Endothelial cell of umbilical vein (primary cell): ENCODE measurements around the gene CHERP. TPM values are rescaled to one million over a fixed set of nuclear protein-coding genes. Genes with fewer than 3 reads are reported as not detected.

Experiments used
- BruUV-seq: library from RNA; stranded (reverse); fragments of 400-500 nt; replicated peaks from 2 replicates; lab custom pipeline; 2021; lab: Mats Ljungman, UMichigan
- CTCF ChIA-PET: fragments of 300-600, 350-600 bp; sonication (Branson Sonifier 250); formaldehyde crosslinking; loops from one replicate; lab custom pipeline; 2021; ENCODE audit warnings: antibody characterized with exemption, inconsistent platforms; lab: Charles Lee
- POLR2A ChIA-PET: fragments of 300-600, 350-600 bp; sonication (Branson Sonifier 250); formaldehyde crosslinking; loops from one replicate; lab custom pipeline; 2021; ENCODE audit warnings: antibody characterized with exemption, inconsistent platforms; lab: Charles Lee
- DNase-seq: peaks from one replicate; pipeline ENCODE4 v3.0.0-alpha.2; 2011; ENCODE audit warnings: low read depth, low spot score
- FAIRE-seq: peaks from 2 replicates; lab custom pipeline; 2011; peaks lifted over from hg19 to GRCh38; lab: Jason Lieb, UNC
- H2AFZ ChIP-seq: 2 replicates; pipeline ENCODE4 v1.6.0; 2012; ENCODE audit warnings: low read depth, low read length, control low read depth, inconsistent platforms
- H3K27ac ChIP-seq: 2 replicates; pipeline ENCODE4 v1.5.1; 2011; ENCODE audit warnings: low read depth, mild to moderate bottlenecking, control low read depth, low read length, moderate library complexity; ENCODE audit not compliant: insufficient read depth
- H3K27me3 ChIP-seq, 2 experiments: 2 replicates each; pipeline versions ENCODE4 v1.6.0 to v1.6.1; 2011; ENCODE audit warnings: low read length in 2 of 2, mixed read lengths in 1 of 2; ENCODE audit not compliant: control insufficient read depth in 2 of 2, insufficient read depth in 2 of 2
- H3K36me3 ChIP-seq, 2 experiments: 2 replicates in 1 of 2; 3 replicates in 1 of 2; pipeline ENCODE4 v1.5.1; 2011; ENCODE audit warnings: low read length in 2 of 2, mild to moderate bottlenecking in 1 of 2, moderate library complexity in 1 of 2; ENCODE audit not compliant: control insufficient read depth in 2 of 2, insufficient read depth in 2 of 2; ENCODE audit errors: extremely low read depth in 1 of 2
- H3K4me1 ChIP-seq: 3 replicates; pipeline ENCODE4 v1.5.1; 2011; ENCODE audit warnings: mild to moderate bottlenecking, low read length; ENCODE audit not compliant: control insufficient read depth, insufficient read depth; ENCODE audit errors: extremely low read depth
- H3K4me2 ChIP-seq: 2 replicates; pipeline ENCODE4 v1.6.1; 2011; ENCODE audit warnings: low read length, control low read depth, mixed read lengths; ENCODE audit not compliant: insufficient read depth
- H3K4me3 ChIP-seq, 3 experiments: fragments of 200-600 bp in 1 of 3; sonication (generic), shearing (Covaris generic) in 1 of 3; replicated peaks in 1 of 3; 2 replicates each; pipeline ENCODE4 v1.5.1; 2011 to 2016; ENCODE audit warnings: control low read depth in 3 of 3, low read length in 3 of 3, mild to moderate bottlenecking in 2 of 3, inconsistent platforms in 1 of 3, low read depth in 1 of 3, moderate library complexity in 1 of 3; ENCODE audit not compliant: insufficient read depth in 1 of 3
- H3K79me2 ChIP-seq: 2 replicates; pipeline ENCODE4 v1.6.0; 2012; ENCODE audit warnings: low read length, inconsistent platforms; ENCODE audit not compliant: control insufficient read depth, insufficient read depth
- H3K9ac ChIP-seq: replicated peaks from 2 replicates; pipeline ENCODE3; 2011; ENCODE audit warnings: low read length, control low read depth; ENCODE audit not compliant: insufficient read depth; ENCODE audit errors: extremely low read depth
- H3K9me1 ChIP-seq: replicated peaks from 3 replicates; pipeline ENCODE4 v1.6.0; 2011; ENCODE audit warnings: mild to moderate bottlenecking, low read length; ENCODE audit not compliant: control insufficient read depth, insufficient read depth; ENCODE audit errors: extremely low read depth
- H3K9me3 ChIP-seq: replicated peaks from 2 replicates; pipeline ENCODE4 v1.5.1; 2012; ENCODE audit warnings: low read length, inconsistent platforms; ENCODE audit not compliant: control insufficient read depth, insufficient read depth
- H4K20me1 ChIP-seq: replicated peaks from 2 replicates; pipeline ENCODE3; 2011; ENCODE audit warnings: mild to moderate bottlenecking, low read length; ENCODE audit not compliant: control insufficient read depth, insufficient read depth; ENCODE audit errors: extremely low read depth
- CTCF ChIP-seq, 2 donors: IDR thresholded peaks; 1 replicate in 1 of 2; 2 replicates in 1 of 2; pipeline ENCODE4 v1.5.1; 2011; ENCODE audit warnings: low read length in 2 of 2, mild to moderate bottlenecking in 2 of 2, moderate library complexity in 2 of 2, control low read depth in 1 of 2, inconsistent platforms in 1 of 2, low read depth in 1 of 2; ENCODE audit not compliant: insufficient read depth in 1 of 2; ENCODE audit errors: extremely low read depth in 1 of 2
- EZH2 ChIP-seq: IDR thresholded peaks from 2 replicates; pipeline ENCODE4 v1.6.1; 2012; ENCODE audit warnings: borderline replicate concordance, low read depth, mild to moderate bottlenecking, moderate library complexity, low read length, inconsistent platforms; ENCODE audit not compliant: severe bottlenecking
- FOS ChIP-seq: IDR thresholded peaks from 2 replicates; pipeline ENCODE4 v1.6.1; 2011; ENCODE audit warnings: mild to moderate bottlenecking, low read length, moderate library complexity, borderline replicate concordance; ENCODE audit not compliant: insufficient read depth
- GATA2 ChIP-seq: IDR thresholded peaks from 2 replicates; pipeline ENCODE4 v1.7.0; 2011; ENCODE audit warnings: low read depth, mild to moderate bottlenecking, moderate library complexity, mixed read lengths, low read length; ENCODE audit not compliant: insufficient read length, insufficient read depth
- JUN ChIP-seq: IDR thresholded peaks from 2 replicates; pipeline ENCODE4 v1.6.1; 2011; ENCODE audit warnings: borderline replicate concordance, low read depth; ENCODE audit not compliant: insufficient read length, insufficient read depth
- POLR2A ChIP-seq: IDR thresholded peaks from 2 replicates; pipeline ENCODE4 v1.6.1; 2012; ENCODE audit warnings: low read depth, mild to moderate bottlenecking, control low read depth, low read length
- POLR2AphosphoS5 ChIP-seq: IDR thresholded peaks from 2 replicates; pipeline ENCODE4 v1.6.1; 2012; ENCODE audit warnings: low read depth, mild to moderate bottlenecking, control low read depth, low read length, moderate library complexity; ENCODE audit not compliant: insufficient read depth
- dilution Hi-C: fragments of 300-500 bp; cut with MboI; formaldehyde crosslinking; loops from one replicate; pipeline ENCODE4 v1.15.0; 2019; ENCODE audit warnings: low sequenced_read_pairs; ENCODE audit not compliant: extremely low pct_ligation_motif_present
- intact Hi-C: fragments of 100-400 bp; cut with micrococcal nuclease; formaldehyde crosslinking; loops from one replicate; pipeline ENCODE4 v1.10.0; 2022
- polyA plus RNA-seq, 4 experiments: library from polyadenylated mRNA; depleted of rRNA in 3 of 4; stranded (reverse) in 3 of 4; unstranded in 1 of 4; fragments of >200 nt; gene quantifications; 2 replicates each; pipeline versions ENCODE4 v1.2.1 to v1.2.3, GENCODE V29; 2011 to 2012; ENCODE audit warnings: missing spikeins in 1 of 4
- total RNA-seq: library from RNA; stranded (reverse); gene quantifications from 2 replicates; pipeline ENCODE4 v1.2.3, GENCODE V29; 2021

Gene CHERP
- total and polyA plus RNA-seq, 2 donors (not counting 3 experiments of a cell fraction or from before 2014, with no cell fraction given), result 8.9 to 53.9 TPM

DNA sequence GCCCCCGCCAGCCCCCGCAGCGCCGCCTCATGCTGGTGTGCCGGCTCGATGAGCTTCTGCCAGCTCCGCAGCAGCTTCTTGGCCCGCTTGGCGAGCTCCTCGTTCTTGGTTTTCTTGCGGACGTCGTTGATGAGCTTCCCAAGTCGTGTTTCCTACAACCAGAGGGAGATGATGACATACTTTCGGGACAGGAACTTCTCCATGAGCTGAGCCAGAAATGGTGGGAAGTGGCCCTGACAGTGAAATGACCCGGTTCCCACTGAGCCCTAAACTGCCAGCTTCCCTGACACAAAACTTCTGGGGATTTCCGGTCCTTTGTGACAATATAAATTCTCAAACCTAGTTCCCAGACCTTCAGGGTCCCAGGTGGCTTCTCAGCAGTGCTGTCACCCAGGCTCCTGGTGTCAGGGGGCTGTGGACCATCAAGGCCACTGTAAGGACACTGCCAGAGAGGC, 35.3 kb upstream of the CHERP start:
- ChIA-PET POLR2A (no interaction called here), CTCF (interaction anchor here (1.8 kb wide), 1 partner anchor 9 kb away, joined by 10 read pairs; no protein-coding TSS in a partner anchor)
- Histone ChIP-seq H3K36me3 (peaks cover 0 to 16% of the 10 kb centered on the region in 2 experiments), H4K20me1 (no peaks in the 10 kb centered on the region), H3K9me3 (no peaks in the 10 kb centered on the region), H3K9ac (no peak overlapping the region), H3K27me3 (no peaks in the 10 kb centered on the region), H3K27ac (no peak overlapping the region), H3K79me2 (peaks cover 73% of the 10 kb centered on the region), H3K4me3 (no peak overlapping the region), H3K9me1 (no peaks in the 10 kb centered on the region), H3K4me1 (peaks cover 11% of the 10 kb centered on the region), H2AFZ (no peak overlapping the region), H3K4me2 (no peak overlapping the region)
- no TSS peak for BruUV-seq
- FAIRE-seq (no peak), DNase-seq (no peak)
- TF ChIP-seq EZH2 (no peak), CTCF (IDR thresholded peaks at IDR 0.05; ENCODE audit: extremely low read depth in 1 of 2, insufficient read depth in 1 of 2, low read depth in 1 of 2, low read length in 2 of 2) (no peak), GATA2 (no peak), JUN (no peak), FOS (no peak), POLR2A (no peak), POLR2AphosphoS5 (no peak)
- intact Hi-C loops (no loop called here), dilution Hi-C loops (no loop called here)
